Brain microvascular endothelial cell (primary cell): Measurements from ENCODE around the gene USP13.

Experiments used
- DNase-seq: peaks from one replicate; pipeline ENCODE4 v3.0.0-alpha.2; 2020
- H3K27ac ChIP-seq: fragments of 250-450 bp; sonication (Bioruptor Pico); 2 replicates; pipeline ENCODE4 v1.5.1; 2020; ENCODE audit warnings: mild to moderate bottlenecking, moderate library complexity
- H3K27me3 ChIP-seq: fragments of 250-450 bp; sonication (Bioruptor Pico); replicated peaks from 2 replicates; pipeline ENCODE4 v1.5.1; 2020; ENCODE audit warnings: mild to moderate bottlenecking
- H3K36me3 ChIP-seq: fragments of 250-450 bp; sonication (Bioruptor Pico); replicated peaks from 2 replicates; pipeline ENCODE4 v1.5.1; 2020; ENCODE audit warnings: mild to moderate bottlenecking
- H3K4me3 ChIP-seq: 2 replicates; pipeline ENCODE4 v1.5.1; 2011; ENCODE audit warnings: low read depth, mild to moderate bottlenecking, control low read depth, low read length, moderate library complexity
- in situ Hi-C: cut with HindIII; loops from 2 replicates; pipeline ENCODE4 v1.10.0; 2017; ENCODE audit warnings: low sequenced_read_pairs, low pct_ligation_motif_present
- TF ChIP-seq, protein P1 (sequence below): IDR thresholded peaks from 2 replicates; pipeline ENCODE4 v1.5.1; 2011; ENCODE audit warnings: low read depth, mild to moderate bottlenecking, moderate library complexity, low read length, control low read depth, inconsistent platforms; ENCODE audit errors: missing control alignments

The USP13 gene

GRCh38 chr3:179732661-179733348 lies 80.0 kb downstream of the USP13 start:
- H3K4me3 ChIP-seq, result no peak overlapping the region
- H3K36me3 ChIP-seq, result peaks cover 9% of the 10 kb centered on the region
- no peaks in the 10 kb centered on the region for H3K27me3 ChIP-seq
- no peak overlapping the region for H3K27ac ChIP-seq
- no peak for DNase-seq
- TF ChIP-seq, protein P1, sequence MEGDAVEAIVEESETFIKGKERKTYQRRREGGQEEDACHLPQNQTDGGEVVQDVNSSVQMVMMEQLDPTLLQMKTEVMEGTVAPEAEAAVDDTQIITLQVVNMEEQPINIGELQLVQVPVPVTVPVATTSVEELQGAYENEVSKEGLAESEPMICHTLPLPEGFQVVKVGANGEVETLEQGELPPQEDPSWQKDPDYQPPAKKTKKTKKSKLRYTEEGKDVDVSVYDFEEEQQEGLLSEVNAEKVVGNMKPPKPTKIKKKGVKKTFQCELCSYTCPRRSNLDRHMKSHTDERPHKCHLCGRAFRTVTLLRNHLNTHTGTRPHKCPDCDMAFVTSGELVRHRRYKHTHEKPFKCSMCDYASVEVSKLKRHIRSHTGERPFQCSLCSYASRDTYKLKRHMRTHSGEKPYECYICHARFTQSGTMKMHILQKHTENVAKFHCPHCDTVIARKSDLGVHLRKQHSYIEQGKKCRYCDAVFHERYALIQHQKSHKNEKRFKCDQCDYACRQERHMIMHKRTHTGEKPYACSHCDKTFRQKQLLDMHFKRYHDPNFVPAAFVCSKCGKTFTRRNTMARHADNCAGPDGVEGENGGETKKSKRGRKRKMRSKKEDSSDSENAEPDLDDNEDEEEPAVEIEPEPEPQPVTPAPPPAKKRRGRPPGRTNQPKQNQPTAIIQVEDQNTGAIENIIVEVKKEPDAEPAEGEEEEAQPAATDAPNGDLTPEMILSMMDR, result no peak
- in situ Hi-C loops, result no loop called here

DNA sequence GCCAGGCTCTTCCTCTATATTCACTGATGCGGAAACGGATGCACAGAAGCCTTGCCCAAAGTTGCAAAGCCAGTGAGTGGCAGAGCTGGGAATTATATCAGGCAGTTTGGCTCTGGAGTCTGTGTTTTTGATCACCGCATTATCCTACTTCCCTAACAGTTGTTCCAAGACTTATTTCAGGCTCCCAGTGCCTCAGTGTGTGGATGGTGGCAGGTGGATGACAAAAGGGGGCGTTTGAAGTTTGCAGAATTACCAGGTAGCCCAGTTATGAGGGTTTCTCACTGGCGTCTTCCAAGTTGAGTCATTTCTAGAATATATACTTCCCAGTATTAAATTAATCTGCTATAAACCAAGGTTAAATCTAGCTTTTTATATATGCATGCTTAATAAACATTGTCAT lies 81.0 kb downstream of the USP13 start:
- Histone ChIP-seq H3K36me3 (peaks cover 9% of the 10 kb centered on the region), H3K4me3 (no peak overlapping the region), H3K27ac (no peak overlapping the region), H3K27me3 (no peaks in the 10 kb centered on the region)
- TF ChIP-seq, protein P1, result no peak
- in situ Hi-C loops, result no loop called here
- DNase-seq, result no peak

GRCh38 chr3:179734497-179735281 lies 81.8 kb downstream of the USP13 start:
- Histone ChIP-seq H3K27ac (no peak overlapping the region), H3K36me3 (peaks cover 9% of the 10 kb centered on the region), H3K4me3 (no peak overlapping the region), H3K27me3 (no peaks in the 10 kb centered on the region)
- no peak for DNase-seq
- in situ Hi-C loops, result no loop called here
- TF ChIP-seq, protein P1, result no peak

DNA sequence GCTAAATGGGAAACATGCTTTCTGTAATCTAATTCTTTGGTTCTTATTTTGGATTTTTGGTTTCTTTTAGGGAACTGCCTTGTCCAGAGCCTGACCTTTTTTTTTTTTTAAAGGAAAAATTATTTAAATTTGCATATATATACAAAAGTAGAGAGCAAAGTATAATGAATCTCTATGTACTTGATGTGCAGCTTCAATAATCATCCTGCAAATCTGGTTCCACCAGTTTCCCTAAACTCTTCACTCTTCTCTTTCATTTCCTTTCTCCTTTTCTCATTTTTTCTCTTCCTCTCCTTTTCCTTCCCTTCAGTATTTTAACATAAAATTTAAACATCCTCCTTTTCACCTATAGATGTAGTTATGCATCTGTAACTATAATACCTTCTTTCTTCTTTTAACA lies 82.5 kb downstream of the USP13 start:
- DNase-seq, result no peak
- Histone ChIP-seq H3K27ac (no peak overlapping the region), H3K36me3 (peaks cover 9% of the 10 kb centered on the region), H3K4me3 (no peak overlapping the region), H3K27me3 (no peaks in the 10 kb centered on the region)
- TF ChIP-seq, protein P1, result no peak
- in situ Hi-C loops, result no loop called here

- TF ChIP-seq, protein P1, result no peak
- DNase-seq, result no peak
- in situ Hi-C loops, result no loop called here
Measured at GRCh38 chr3:179738998-179739397, 86.2 kb downstream of the USP13 start.

More at GRCh38 chr3:179738998-179739397, 86.2 kb downstream of the USP13 start:
- no peaks in the 10 kb centered on the region for H3K27me3 ChIP-seq
- no peak overlapping the region for H3K27ac ChIP-seq
- H3K4me3 ChIP-seq, result no peak overlapping the region
- peaks cover 9% of the 10 kb centered on the region for H3K36me3 ChIP-seq
